ENCODE measurements around the gene C6orf120. TPM values are rescaled to one million over a fixed set of nuclear protein-coding genes. Genes with fewer than 3 reads are reported as not detected.

C6orf120 gene
- total and polyA plus RNA-seq, 9 donors = 13.3 to 32.7 (median 25.8) TPM

- H3K9me3 ChIP-seq = no peaks in the 10 kb centered on the region
- TF ChIP-seq POLR2A (IDR thresholded peaks at IDR 0.05) (no peak), EP300 (IDR thresholded peaks at IDR 0.05) (no peak)
- TF ChIP-seq, protein P1, sequence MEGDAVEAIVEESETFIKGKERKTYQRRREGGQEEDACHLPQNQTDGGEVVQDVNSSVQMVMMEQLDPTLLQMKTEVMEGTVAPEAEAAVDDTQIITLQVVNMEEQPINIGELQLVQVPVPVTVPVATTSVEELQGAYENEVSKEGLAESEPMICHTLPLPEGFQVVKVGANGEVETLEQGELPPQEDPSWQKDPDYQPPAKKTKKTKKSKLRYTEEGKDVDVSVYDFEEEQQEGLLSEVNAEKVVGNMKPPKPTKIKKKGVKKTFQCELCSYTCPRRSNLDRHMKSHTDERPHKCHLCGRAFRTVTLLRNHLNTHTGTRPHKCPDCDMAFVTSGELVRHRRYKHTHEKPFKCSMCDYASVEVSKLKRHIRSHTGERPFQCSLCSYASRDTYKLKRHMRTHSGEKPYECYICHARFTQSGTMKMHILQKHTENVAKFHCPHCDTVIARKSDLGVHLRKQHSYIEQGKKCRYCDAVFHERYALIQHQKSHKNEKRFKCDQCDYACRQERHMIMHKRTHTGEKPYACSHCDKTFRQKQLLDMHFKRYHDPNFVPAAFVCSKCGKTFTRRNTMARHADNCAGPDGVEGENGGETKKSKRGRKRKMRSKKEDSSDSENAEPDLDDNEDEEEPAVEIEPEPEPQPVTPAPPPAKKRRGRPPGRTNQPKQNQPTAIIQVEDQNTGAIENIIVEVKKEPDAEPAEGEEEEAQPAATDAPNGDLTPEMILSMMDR (IDR thresholded peaks at IDR 0.05) = no peak
- DNase-seq = no peak
- 88 to 90% (median 90%) methylated on average over 26 of the region's 26 CpGs for WGBS, 3 donors
- intact Hi-C loops (cut with DNase I) = no loop called here
- H3K4me3 ChIP-seq = no peak overlapping the region
- H3K4me1 ChIP-seq (ENCODE audit: insufficient read depth) = no peaks in the 10 kb centered on the region
- no peak overlapping the region for H3K27ac ChIP-seq
- no peaks in the 10 kb centered on the region for H3K36me3 ChIP-seq
- H3K27me3 ChIP-seq = no peaks in the 10 kb centered on the region
These were observed 41.1 kb upstream of the C6orf120 start for GRCh38 chr6:169660751-169661390.

GRCh38 chr6:169661391-169661756 lies 40.6 kb upstream of the C6orf120 start:
- Histone ChIP-seq H3K27ac (no peak overlapping the region), H3K4me1 (ENCODE audit: insufficient read depth) (no peaks in the 10 kb centered on the region), H3K9me3 (no peaks in the 10 kb centered on the region), H3K27me3 (no peaks in the 10 kb centered on the region), H3K36me3 (no peaks in the 10 kb centered on the region), H3K4me3 (no peak overlapping the region)
- no peak for DNase-seq
- no peak for TF ChIP-seq EP300 (IDR thresholded peaks at IDR 0.05)
- TF ChIP-seq POLR2A (IDR thresholded peaks at IDR 0.05) = no peak
- TF ChIP-seq, protein P1 (IDR thresholded peaks at IDR 0.05) = no peak
- intact Hi-C loops (cut with DNase I) = no loop called here
- 90 to 92% (median 90%) methylated on average over 5 to 7 of the region's 7 CpGs for WGBS, 3 donors

- H3K4me3 ChIP-seq = no peak overlapping the region
- TF ChIP-seq EP300 (IDR thresholded peaks at IDR 0.05) (no peak), POLR2A (IDR thresholded peaks at IDR 0.05) (no peak)
- TF ChIP-seq, protein P1 (IDR thresholded peaks at IDR 0.05) = no peak
- 89 to 97% (median 90%) methylated on average over 8 of the region's 8 CpGs for WGBS, 3 donors
- DNase-seq = no peak
- no peaks in the 10 kb centered on the region for H3K9me3 ChIP-seq
- no peak overlapping the region for H3K27ac ChIP-seq
- no peaks in the 10 kb centered on the region for H3K36me3 ChIP-seq
- intact Hi-C loops (cut with DNase I) = no loop called here
- no peaks in the 10 kb centered on the region for H3K4me1 ChIP-seq (ENCODE audit: insufficient read depth)
- H3K27me3 ChIP-seq = no peaks in the 10 kb centered on the region
These were observed 38.5 kb upstream of the C6orf120 start for GRCh38 chr6:169663468-169663867.

DNA sequence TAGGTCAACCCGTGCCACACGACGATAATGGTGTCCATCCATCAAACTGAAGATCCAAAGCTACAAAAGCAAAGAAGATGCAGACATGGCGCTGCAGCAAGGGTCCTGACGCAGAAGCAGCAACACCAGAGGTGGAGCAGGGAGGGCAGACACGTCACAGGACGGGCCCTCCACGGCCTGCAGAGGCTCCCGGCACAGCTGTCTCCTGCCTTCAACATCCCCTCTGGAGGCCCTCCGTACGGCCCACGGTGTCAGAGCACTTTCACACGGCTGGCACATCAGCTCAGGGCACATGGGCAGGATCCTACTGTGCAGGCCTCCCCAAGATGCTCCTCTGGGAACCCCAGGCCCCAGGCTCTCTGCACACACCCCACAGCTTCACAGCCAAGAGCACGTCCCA lies 37.7 kb upstream of the C6orf120 start:
- H3K27ac ChIP-seq = no peak overlapping the region
- H3K4me3 ChIP-seq = no peak overlapping the region
- TF ChIP-seq EP300 (IDR thresholded peaks at IDR 0.05) (no peak), POLR2A (IDR thresholded peaks at IDR 0.05) (no peak)
- TF ChIP-seq, protein P1 (IDR thresholded peaks at IDR 0.05) = no peak
- 93 to 95% (median 94%) methylated on average over 14 of the region's 14 CpGs for WGBS, 3 donors
- H3K36me3 ChIP-seq = no peaks in the 10 kb centered on the region
- intact Hi-C loops (cut with DNase I) = no loop called here
- H3K27me3 ChIP-seq = no peaks in the 10 kb centered on the region
- H3K4me1 ChIP-seq (ENCODE audit: insufficient read depth) = no peaks in the 10 kb centered on the region
- no peak for DNase-seq
- H3K9me3 ChIP-seq = no peaks in the 10 kb centered on the region
